Skeletal muscle cell (primary cell): Measurements from ENCODE around the gene KLK8.

Experiments used
- DNase-seq: peaks from one replicate; pipeline ENCODE4 v3.0.0-alpha.2; 2010; ENCODE audit warnings: low read depth
- H3K4me3 ChIP-seq: 2 replicates; pipeline ENCODE4 v1.5.1; 2011; ENCODE audit warnings: low read depth, mild to moderate bottlenecking, control low read depth, low read length, moderate library complexity

Gene KLK8, protein sequence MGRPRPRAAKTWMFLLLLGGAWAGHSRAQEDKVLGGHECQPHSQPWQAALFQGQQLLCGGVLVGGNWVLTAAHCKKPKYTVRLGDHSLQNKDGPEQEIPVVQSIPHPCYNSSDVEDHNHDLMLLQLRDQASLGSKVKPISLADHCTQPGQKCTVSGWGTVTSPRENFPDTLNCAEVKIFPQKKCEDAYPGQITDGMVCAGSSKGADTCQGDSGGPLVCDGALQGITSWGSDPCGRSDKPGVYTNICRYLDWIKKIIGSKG

DNA sequence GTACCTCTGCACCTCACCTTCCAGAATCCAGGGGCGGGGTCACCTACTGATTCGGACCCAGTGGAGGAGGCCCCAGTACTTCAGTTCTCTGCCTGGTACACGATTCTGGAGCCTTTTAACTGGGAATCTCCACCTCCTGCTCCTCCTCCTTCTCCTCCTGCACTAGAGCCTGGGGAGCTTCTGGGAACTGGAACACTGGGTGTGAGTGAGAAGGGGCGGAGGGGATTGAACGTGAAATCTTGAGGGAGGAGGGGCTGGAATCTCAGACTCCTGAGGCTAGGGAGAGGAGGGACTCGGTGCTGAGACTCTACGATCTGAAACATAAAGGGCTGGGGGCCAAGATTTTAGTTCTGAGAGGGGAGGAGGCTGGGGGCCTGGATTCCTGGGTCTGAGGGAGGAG lies at the start of gene KLK8:
KLK8 (minus strand) TSS at position 90 of the 400 bp plus-strand sequence. CDS start 437 bp downstream, outside the sequence.
- DNase-seq: no peak
- H3K4me3 ChIP-seq: no peak within 1 kb of the TSS

DNA sequence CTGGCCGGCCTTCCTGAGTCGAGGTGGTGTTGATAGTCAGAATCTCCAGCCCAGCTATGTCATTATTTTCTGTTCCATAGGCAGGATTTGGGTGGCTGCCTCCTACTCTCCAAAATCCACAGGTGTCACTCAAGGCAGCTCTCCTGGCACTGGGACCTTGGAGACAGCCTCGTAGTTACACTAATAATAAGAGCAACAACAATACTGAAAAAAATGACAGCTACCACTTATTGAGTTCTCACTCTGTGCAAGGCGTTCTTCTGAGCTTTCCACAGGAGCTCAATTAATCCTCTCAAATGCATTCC lies 45.6 kb upstream of the KLK8 start:
- no peak overlapping the region for H3K4me3 ChIP-seq
- no peak for DNase-seq

DNA sequence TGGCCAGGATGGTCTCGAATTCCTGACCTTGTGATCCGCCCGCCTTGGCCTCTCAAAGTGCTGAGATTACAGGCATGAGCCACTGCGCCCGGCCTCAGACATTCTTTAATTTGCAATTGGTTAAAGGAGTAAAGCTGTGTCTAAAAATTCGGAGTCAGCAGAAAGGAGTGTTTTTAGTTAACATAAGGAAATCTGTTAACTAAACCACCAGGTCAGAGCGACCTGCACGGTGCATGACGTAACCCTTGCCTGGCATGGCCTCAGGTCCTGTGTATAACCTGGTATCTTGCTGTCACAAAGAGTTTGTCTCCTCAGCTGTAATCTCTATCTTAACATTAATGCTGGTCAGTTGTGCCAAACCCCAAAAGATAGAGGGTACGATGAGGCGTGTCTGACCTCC lies 42.9 kb upstream of the KLK8 start:
- DNase-seq: no peak
- H3K4me3 ChIP-seq: no peak overlapping the region

DNA sequence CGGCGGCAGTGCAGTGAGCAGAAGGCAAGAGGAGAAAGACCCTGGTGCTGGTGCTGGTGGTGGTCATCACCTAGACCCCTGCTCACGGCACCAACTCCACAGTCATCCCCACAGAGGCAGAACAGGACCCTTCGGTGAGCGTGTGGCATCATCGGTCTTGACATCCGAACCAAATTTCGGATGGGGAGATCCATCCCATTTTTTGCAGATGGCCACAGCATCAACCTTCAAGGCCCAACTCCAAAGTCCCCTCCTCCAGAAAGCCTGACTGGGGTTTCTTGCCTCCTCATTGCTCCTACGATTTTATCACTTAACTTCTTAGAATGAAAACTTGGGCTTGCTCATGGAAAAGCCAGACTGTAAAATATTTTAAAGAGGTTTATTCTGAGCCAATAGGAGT lies 42.1 kb upstream of the KLK8 start:
- H3K4me3 ChIP-seq: no peak overlapping the region
- no peak for DNase-seq

DNA sequence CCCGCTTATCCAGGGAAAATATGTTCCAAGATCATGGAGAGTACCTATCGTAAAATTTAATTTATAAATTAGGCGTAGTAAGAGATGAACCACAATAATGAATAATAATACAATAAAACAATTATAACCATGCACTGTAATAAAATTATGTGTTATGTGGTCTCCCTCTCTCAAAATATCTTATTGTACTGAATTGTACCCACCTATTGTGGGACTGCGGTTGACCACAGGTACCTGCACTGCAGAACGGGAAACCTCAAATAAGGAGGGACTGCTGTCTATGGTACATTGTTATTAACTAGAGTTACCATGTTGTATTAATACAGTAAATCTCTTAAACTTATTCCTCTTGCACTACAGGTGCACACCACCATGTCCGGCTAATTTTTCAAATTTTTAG lies 38.7 kb upstream of the KLK8 start:
- H3K4me3 ChIP-seq: no peak overlapping the region
- no peak for DNase-seq

DNA sequence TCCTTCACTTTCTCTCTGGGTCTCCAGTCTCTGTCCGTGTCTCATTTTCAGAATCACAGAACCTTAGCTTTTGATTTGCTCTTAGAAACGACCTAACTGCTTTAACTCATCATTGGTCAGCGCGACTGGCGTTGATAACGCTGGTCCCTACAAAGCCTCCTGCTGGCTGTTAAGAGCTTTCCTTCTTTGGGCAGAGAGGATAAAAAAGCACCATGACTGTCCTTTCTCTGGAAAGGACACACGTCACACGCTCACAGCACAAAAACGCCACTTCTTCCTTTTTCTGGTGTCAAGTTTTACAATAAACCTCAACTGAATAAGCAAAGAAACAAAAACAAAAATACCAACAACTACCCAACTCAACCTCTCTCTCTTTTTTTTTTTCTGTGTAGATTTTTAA lies 35.1 kb upstream of the KLK8 start:
- no peak for DNase-seq

DNA sequence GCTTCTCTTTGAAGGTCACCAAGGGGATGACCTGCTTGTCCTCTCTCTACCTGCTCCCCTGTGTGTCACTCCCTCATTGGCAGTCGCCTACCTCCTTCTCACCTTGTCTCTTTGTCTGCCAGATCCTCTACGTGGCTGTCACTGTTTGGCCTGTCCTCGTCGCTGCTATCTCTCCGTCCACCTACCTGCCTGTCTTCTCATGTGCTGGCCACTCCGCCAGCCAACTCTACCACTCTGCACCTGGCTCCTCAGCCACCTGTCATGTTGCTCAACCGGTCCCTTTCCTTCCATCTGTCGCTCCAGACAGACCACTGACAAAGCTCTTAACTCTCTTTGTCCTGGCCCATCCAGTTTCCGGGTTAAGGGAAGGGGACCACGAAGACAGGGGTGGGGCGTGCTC lies 33.3 kb upstream of the KLK8 start, which contains the start of gene KLK12:
KLK12 (minus strand) TSS at position 299 of the 400 bp plus-strand sequence. CDS start 381 bp downstream, outside the sequence.
- DNase-seq: no peak
- H3K4me3 ChIP-seq: no peak within 1 kb of the TSS

More for the DNA sequence above, 35.1 kb upstream of the KLK8 start:
- H3K4me3 ChIP-seq: no peak overlapping the region

DNA sequence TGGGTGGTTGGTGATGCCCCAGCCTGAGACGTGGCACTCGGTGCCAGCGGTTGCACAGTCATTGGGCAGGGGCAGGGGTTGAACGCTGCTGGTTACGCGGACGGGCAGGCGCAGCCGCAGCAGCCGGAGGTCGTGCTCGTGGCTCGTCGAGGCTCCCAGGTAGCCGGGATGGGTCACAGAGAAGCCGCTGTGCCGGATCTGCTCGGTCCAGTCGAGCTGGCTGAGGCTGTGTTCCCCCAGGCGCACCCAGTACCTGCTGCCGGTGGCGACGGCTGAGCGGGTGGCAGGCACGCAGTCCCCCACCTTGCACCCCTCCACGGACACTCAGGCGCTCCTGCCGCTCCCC lies 30.4 kb upstream of the KLK8 start:
- no peak overlapping the region for H3K4me3 ChIP-seq
- no peak for DNase-seq

DNA sequence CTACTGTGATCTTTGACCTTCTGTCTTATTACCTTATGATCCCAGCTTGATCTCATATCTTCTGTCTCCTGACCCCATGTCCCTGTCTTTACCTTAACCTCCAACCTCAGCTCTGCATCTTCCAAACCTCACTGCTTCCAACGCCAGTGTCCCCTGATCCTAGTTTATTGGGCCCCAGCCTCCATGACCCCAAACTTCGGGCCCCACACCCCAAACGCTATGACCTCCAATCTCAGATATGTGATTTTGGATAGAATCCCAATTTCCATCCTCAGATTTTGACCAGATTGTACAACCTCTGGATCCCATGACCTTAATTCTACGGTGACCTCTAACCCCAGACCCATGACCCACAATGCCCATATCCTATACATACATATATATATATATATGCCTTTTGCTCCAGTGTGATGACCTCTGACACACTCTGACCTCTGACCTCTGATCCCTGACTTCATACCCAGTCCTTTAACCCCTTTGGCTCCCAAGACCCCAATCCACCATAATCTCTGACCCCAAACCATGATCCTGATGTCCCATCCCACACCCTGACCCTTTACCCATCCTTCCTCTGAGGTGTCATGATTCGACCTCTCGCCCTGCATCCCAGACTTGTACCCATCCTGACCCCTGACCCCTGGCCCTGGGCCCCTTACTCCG lies 29.9 kb upstream of the KLK8 start:
- DNase-seq: no peak
- no peak overlapping the region for H3K4me3 ChIP-seq

DNA sequence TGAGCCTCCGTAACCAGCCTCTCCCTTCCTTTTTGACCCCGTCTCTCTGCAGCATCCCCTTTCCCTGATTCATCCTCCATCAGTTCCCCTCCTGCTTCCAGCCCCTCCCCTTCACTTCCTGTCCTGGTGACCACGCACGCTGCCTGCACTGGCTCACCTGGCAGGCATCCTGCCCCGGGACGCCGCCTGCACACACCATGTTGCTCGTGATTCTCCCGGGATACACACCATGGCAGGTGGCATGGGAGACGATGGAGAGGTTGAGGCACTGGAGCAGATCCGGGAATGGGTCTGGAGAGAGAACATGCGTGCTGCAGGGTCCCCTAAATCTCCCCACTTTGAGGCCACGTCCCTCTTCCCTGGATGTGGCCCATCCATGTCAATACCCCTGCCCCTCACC lies 29.2 kb upstream of the KLK8 start:
- H3K4me3 ChIP-seq: no peak overlapping the region
- no peak for DNase-seq

DNA sequence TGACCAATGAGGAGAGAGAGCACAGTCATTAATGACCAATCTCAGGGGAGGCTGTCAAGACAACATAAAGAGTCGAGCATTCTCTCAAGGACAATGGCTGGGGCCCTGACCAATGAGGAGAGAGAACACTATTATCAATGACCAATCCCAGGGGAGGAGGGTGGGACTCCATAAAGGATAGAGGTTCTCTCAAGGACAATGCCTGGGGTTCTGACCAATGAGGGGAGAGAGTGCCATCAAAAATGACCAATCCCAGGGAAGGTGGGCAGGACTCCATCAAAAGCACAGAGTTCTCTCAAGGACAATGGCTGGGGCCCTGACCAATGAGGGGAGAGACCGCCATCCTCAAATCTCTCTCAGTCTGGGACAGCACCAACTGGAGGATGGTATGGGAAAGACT lies 28.3 kb upstream of the KLK8 start:
- H3K4me3 ChIP-seq: no peak overlapping the region
- DNase-seq: no peak

DNA sequence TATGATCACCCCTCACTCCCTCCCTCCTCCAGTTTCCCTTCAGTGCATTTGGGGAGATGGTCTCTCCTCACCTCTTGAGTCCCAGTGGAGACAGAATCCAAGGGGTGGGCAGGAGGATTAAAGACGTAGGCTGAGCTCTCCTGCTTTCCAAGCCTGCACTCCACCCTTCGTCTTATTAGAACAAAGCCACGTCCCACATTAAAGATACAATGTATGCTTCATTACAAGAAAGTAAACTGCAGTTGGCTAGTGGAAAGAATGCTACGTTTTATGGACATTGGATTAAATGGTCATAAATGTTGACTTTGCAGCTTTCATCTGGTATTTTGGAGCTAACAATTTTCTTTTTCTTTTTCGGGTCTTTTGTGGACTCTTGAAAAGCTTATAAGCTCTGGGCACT lies 26.5 kb upstream of the KLK8 start:
- H3K4me3 ChIP-seq: no peak overlapping the region
- DNase-seq: no peak

DNA sequence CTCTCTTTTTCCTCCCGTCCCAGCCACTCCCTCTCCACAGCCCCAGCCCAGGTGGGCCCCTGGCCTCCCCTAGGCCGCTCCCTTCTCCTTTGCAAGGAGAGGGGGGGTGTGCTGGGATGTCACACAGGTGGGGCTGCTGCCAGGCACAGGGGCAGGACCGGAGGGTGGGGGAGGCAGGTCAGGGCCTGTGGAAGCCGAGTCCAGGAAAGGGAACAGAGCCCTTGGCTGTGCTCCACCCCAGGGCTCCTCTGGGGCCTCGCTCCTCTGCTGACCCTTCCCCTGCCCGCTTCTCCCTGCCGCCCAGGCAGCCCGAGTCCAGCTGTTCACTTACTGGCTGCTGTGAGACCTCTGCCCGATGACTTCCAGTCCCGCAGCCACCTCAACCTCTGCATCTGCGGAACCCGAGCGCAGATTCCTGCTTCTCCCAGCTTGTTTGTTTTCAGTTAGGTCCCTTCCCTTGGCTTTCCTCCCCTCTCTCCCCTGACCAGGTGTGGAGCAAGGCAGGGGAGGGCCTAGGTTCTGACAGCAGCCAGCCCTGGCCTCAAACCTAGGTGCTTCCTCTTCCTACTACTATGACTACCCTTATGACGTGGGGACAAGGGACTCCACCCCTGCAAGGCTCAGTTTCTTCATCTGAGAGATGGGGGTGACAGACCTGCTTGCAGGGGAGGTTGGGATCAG lies 25.9 kb upstream of the KLK8 start:
- H3K4me3 ChIP-seq: no peak overlapping the region
- no peak for DNase-seq

DNA sequence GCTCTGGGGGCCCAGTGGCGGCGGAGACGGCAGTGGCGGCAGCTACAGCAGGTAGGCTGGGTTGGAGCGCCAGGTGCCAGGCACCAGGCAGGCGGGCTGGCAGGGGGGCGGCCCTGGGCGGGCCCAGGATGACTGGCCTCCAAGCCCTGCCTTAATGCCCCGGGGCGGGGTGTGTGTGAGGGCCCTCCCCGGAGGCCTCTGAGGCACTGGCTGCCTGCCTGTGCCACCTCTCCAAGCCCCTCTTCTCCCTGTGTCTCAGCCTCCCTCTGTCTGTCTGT lies 25.1 kb upstream of the KLK8 start, which contains the start of gene KLK11:
KLK11 (minus strand) TSS at position 63 of the 278 bp plus-strand sequence. CDS start 985 bp downstream, outside the sequence.
- no peak for DNase-seq
- H3K4me3 ChIP-seq: no peak within 1 kb of the TSS

DNA sequence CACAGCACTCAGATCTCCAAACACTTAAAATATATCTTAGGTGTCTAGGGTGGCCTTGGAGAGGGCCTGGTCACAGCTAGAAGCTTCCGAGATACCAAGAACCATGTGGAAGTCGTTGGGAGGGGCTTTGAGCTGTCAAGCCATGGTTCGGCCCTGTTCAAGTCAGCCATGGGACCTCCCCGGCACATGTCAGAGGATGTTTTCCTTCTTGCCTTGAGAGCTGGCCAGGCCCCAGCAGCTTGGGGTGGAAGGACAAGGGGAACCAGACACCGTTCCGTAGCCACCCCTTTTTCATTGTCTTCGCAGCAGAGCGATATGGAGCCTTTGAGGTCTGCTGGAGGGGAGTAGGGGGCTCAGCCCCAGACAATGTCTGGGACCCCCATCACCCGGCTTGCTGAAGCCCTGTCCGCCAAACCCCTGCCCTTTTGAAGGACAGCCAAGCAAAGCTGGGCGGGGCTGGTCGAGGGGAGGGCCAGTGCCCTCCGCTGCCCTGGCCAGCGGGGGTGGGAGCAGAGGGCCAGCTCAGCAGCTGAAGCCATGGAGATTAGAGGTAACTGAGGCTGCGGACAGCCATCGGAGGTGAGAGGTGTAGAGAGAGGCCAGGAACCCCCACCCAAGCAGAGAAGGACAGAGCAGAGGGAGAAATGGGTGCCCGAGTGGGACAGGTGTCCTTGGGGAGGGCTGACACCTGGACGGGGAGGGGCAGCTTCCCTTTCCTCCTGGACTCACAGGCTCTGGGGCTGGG lies 24.6 kb upstream of the KLK8 start:
- DNase-seq: no peak
- no peak overlapping the region for H3K4me3 ChIP-seq

DNA sequence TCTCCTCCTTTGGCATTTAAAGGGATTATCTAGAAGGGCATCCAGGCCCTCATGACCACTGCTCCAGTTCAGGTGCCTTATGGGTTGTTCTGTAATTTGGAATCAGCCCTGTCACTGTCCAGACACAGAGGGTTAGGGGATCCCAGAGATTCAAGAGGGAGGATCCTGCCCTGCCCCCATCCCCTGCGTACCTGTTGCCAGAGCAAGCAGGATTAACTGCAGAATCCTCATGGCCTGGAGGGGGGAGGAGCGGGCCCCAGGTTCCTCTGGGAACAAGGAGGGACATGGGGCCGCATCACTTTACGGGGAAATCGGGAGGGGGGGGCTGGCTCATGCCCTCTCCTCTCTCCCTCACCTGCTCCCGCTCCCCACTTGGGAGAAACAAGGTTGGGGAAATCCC lies 24.0 kb upstream of the KLK8 start:
- no peak overlapping the region for H3K4me3 ChIP-seq
- no peak for DNase-seq

DNA sequence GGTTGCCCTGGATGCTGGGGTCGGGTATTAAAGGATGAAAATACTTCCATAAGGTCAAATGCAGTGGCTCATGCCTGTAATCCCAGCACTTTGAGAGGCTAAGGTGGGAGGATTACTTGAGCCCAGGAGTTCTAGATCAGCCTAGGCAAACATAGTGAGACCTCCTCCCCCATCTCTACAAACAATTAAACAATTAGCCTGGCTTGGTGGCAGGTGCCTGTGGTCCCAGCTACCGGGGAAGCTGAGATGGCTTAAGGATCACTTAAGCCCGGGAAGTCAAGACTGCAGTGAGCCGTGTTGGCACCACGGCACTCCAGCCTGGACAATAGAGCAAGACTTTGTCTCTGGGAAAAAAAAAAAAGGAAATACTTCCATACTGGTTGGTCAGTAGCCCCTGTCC lies 23.5 kb upstream of the KLK8 start:
- no peak for DNase-seq

DNA sequence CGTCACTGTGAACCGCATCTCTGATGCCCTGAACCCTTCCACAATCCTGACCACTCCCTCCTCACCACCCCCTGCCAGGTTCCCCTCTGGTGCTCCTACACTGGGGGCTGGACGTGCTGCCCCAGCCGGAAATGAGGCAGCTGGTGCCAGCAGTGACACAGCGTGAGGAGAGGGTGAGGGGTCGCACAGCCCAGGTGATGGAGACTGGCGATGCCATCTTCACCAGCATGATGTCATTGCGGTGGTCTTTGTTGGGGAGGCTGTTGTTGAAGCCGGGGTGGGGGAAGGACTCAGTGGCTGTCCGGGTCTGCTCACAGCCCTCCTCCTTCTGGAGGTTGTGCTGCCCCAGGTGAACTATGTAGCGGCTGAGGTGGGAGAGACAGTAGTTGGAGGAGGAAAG lies 22.5 kb upstream of the KLK8 start:
- H3K4me3 ChIP-seq: no peak overlapping the region
- DNase-seq: no peak

More for the DNA sequence above, 23.5 kb upstream of the KLK8 start:
- H3K4me3 ChIP-seq: no peak overlapping the region

DNA sequence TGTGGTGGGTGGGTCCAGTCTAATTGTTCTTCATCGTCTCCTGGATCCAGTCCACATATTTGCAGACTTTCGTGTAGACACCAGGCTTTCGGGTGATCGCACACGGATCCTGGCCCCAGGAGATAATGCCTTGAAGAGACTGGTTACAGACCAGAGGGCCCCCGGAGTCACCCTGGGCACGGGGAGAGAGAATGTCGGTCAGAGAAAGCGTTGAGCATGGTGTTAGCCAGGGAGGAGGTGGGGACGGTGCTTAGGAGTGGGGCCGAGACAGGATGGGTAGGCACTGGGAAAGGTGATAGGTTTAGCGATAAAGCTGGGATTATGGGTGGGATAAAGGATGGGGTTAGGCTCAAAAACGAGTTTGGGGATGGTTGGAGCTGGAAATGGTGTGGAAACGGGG lies 21.1 kb upstream of the KLK8 start:
- DNase-seq: no peak
- H3K4me3 ChIP-seq: no peak overlapping the region

DNA sequence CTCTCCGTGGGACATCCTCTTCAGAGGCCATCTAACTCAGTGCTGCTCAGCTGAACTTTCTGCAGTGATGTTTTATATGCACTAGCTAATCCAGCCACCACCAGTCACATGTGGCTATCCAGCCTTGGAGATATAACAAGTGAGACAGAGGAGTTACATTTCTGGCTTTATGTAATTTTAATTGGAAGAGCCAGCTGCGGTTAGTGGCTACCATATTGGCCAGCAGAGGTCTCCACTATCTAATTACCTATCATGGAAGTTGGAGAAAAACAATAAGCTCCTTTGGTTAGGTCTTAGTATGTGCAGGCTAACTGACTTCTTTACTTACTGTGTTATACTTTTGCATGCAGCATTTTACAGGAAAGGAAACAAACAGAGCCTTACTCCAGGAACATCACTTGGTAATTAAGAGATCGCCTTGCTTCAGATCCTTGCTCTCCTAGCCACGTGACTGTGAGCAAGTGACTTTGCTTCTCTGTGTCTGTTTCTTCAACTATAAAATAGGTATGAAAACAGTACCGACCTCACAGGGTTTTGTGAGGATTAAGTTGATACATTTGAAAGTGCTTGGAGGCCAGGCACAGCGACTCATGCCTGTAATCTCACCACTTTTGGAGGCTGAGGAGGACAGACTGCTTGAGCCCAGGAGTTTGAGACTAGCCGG lies 19.7 kb upstream of the KLK8 start:
- no peak overlapping the region for H3K4me3 ChIP-seq
- peak; percentile 5 for DNase-seq
